GM10847 (cell line): ENCODE measurements around the gene ATXN10.

Experiments used
- POLR2A ChIP-seq: IDR thresholded peaks from 2 replicates; pipeline ENCODE4 v1.6.1; 2011; ENCODE audit not compliant: insufficient read length; ENCODE audit errors: extremely low read depth

The ATXN10 gene

DNA sequence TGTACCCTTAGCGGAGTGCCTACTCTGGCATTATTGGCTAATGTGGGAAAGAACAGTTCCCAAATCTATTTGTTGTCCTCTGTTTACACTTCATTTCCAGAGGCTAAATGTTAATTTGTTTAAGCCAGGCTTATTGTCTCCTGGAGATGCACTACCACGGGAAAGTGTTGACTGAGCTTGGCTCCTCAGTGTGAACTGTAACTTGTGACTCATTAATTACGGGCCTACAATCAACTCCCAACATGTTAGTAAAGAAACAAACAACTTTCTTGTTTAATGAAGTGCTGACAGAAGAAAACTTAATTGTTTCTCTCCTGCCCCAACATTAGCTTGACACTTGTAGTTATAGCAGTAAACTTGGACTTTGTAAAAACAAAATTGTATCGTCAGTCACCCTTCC lies 130.4 kb downstream of the ATXN10 start:
- no peak for TF ChIP-seq POLR2A

DNA sequence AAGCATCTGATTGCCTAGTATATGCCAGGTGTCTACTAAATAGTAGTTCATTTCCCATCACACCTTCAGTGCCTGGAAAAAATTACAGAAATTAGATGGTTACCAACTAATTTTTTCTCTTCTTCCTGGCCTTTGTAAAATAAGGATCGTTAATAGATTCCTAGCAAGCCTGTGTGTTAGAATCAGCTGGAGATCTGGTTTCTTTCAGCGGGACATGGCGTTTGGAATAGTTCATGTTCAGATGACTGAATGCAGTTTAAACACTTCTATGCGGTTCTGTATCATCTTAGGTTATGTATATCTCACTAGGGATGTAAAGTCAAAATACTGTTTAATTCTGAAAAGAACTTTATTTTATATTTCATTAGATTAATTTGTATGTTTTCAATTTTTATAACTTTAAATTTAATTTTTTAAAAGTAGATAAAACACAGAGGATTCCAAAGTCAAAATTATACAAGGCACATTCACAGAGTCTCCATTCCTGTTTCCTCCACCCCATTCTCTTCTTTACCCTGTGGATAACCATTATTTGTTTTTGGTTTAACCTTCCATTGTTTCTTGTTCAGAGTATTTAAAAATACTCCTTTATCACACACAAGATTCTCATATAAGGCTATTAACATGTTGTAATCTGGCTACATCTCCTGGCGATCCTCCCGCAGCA lies 132.8 kb downstream of the ATXN10 start:
- no peak for TF ChIP-seq POLR2A

DNA sequence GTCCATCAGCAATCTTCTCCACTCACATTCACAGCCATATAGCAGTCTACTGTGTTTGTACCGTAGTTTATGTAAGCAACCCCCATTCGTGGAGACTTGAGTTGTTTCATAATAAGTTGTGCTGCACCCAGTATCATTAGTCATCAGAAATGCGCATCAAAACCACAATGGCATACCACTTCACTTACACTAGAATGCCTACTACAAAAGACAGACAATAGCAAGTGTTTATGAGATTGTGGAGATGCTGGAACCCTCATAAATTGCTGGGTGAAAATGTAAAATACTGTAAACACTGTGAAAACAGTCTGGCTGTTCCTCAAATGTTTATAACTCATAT lies 133.3 kb downstream of the ATXN10 start:
- no peak for TF ChIP-seq POLR2A

DNA sequence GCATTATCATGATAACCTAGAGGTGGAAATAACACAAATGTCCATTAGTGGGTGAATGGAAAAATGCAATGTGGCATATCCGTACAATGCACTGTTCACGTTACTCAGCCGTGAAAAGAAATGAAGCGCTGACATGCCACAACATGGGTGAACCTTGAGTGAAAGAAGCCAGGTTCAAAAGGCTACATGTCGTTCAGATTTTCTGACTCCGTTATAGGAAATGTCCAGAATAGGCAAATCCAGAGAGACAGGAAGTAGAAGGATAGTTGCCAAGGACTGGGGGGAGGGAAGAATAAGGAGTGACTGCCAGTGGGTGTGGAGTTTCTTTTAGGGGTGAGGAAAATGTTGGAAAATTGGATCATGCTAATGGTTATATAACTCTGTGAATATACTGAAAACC lies 133.8 kb downstream of the ATXN10 start:
- no peak for TF ChIP-seq POLR2A

DNA sequence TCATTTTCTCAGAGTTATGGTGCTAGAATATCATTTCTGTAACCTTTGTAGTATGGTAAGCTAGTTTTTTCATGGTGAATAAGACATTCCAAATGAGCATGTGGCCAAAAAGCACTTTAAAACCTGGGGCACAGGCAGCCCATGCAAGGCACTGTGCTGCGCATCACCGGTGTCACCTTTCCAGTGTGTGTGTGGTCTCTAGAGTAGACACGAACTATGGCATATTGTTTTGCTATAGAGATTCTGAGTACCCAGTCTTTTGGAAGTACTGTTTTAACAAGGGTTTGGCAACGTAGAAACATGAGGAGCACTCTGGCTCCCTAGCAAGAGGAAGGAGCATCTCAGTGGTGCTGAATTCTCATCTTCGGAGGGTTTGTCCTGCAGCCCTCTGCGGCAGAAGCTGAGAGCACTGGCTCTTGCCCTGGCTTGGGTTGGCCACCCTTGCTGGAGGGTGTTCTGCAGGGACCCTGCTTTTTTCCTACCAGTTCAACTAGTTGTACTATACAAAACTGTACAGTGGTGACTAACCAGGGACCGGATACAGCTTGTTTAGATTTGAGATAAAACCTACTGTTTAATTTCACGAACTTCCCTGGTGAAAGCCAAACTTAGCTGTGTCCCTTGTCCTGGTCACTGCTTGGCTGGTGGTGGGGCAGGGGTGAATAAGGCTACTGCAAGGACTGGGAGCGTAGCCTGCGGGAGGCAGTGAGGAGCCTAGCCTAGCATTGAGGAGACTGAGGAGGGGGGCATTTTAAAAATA lies 135.7 kb downstream of the ATXN10 start:
- no peak for TF ChIP-seq POLR2A

DNA sequence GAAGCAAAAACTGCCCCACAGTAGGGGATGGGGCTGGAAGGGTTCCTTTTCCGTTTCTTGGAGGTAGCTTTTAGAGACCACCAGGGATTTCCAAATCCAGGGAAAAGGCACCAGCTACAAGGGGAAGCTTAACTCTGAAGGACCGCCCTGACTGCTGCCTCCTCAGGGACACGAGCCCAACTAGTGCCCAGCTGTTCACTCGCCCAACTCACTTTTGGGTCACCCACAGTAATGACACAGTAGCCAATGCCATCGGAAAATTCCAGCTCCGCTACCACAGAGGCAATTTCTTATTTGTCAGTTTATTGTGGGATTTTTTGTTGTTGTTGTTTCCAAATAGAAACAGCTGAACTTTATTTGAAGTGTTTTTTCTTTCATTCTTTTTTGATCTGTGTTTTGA lies 141.3 kb downstream of the ATXN10 start:
- no peak for TF ChIP-seq POLR2A

DNA sequence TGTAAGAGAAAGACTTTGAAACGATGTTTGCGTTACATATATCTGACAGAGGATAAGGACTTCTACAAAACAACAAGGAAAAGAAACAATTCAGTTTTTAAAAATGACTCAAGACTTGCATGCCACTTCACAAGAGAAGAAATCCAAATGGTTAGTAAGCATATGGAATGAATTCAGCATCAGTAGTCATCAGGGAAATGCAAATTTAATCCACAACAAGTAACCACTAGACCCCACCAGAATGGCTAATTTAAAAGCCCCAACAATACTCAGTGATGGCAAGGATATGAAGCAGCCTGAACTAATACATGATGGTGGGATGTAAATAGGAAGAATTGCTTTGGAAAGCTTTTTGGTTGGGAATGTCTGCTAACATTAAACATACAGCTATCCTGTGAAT lies 142.6 kb downstream of the ATXN10 start:
- no peak for TF ChIP-seq POLR2A

DNA sequence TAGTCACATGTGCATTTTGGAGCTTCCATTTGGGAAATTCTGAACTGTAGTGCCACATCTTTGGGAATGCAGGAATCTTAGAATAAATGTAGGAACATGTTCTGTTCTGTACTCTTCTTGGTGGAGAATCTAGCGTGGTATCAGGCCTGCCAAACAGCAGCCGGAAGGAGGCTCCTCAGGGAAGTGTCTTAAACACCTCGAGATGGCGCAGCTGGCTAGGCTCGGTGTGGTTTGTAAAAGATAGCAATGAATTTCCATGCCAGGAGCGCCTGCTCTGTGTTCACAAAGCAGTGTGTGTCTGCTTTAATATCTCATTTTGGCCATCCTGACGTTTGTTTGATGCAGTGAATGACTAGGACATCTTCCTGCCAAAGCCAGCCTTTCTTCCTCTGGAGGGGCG lies 145.1 kb downstream of the ATXN10 start:
- TF ChIP-seq POLR2A: no peak

DNA sequence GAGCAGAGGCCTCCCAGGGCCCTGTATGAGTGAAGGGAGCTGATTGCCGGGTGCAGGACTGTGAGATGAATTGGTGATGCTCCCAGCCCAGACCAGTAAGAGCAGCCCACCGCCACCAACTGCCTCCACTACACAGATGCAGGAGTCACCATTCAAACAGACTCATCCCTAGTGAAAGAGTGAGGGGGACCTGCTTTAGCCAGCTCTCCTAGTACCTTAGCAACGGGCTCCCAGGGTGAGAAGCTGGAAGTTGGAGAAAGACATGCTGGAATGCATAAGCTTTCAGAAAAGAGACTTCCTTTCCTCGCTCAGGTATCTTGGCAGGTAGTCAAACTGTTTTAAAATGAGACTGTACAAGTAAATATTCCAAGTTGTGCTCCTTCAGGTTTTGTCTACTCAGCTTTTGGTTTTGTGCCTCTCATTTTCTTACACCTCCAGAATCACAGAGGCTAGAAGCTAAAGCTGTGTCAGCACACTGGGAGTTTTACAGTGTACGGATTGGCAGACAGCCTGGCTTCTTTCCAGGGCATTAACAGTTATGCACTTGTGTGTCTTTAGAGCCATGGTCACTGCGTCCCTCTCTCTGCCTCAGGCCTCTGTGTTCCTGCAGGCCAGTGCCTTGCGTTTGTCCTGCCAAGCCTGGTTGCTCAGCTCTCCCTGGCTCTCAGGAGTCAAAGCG lies 146.2 kb downstream of the ATXN10 start:
- no peak for TF ChIP-seq POLR2A

DNA sequence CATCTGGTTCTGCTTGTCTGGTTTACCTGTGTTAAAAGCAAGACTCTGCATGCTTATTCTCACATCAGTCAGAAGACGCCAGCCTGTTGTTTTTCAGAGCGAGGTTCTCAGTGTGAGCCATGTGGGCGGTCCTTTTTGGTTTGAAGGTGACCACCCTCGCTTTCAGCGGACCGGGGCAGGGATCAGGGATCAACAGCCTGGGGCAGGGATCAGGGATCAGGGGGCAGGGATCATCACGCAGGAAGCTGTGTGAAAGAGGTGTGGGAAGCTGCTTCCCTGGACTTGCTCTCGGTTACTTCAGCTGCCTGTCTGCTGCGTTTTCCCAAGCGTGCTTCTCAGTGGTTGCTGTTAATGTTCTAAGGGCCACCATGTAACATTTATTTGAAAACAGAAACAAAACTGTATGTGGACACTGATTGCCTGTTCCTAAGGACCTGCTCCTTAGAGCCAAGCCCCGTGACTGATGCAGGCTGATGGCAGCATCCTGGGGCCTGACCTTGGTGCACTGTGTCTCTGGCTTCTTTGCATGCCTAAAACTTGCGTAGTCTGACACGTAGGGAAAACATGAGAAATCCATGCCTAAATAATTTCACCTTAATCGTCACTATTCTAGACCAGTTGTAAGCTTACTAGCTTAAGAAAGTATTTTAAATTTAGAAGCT lies 146.9 kb downstream of the ATXN10 start:
- no peak for TF ChIP-seq POLR2A

DNA sequence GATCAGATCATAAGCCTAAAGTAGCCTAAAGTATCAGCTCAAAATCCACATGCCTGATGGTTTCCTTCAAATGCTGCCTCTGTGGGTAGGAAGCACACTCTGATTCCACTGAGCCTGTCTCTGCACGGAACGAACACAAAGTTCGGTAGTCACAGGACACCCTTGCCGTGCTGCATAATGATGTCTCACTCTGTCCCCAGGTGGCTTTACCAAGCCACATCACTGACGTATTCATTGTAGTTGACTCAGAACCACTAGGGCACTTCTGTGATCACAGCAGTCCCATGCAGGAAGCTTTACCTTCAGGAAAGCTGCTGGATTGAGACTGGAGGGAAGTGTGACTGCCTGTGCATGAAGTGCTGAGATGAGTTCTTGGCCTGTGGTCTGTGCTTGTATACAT lies 147.7 kb downstream of the ATXN10 start:
- TF ChIP-seq POLR2A: no peak

DNA sequence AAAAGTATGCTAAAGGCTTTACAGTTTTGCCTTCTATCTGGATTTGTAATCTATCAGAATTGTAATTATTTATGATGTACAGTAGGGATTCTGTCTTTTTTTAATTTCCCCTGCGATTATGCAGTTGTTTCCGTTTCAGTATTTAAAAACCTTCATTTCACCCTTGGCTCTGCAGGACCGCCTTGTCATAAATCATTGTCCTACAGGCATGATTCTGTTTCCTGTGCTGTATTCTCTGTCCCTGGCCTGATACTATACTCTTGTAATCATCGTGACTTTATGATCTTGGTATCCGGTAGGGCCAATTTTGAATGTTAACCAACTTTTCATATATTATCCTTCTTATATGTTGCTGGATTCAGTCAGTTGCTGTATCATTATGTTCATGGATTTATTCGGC lies 151.7 kb downstream of the ATXN10 start:
- TF ChIP-seq POLR2A: no peak

DNA sequence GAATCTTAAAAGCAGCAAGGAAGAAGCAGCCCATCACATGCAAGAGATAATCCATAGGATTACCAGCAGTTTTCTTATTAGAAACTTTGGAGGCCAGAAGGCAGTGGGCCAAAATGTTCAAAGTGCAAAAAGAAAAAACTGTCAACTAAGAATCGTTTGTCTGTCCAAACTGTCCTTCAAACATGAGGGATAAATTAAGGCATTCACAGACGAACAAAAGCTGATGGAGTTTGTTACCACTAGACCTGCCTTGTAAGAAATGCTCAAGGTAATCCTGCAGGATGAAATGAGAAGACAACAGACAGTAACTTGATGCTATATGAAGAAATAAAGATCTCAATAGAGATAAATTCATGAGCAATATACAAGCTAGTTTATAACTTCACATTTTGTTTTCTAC lies 154.9 kb downstream of the ATXN10 start:
- TF ChIP-seq POLR2A: no peak

DNA sequence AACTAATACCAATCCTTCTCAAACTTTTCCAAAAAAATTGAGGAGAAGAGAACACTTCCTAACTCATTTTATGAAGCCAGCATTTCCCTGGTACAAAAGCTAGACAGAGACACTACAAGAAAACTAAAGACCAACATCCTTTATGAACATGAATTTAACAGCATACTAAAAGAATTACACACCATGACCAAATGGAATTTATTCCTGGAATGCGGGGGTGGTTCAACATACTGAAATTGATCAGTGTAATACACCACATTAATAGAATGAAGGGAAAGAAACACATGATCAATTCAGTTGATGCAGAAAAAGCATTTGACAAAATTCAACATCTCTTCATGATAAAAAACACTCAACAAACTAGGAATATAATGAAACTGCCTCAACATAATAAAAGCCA lies 157.2 kb downstream of the ATXN10 start:
- no peak for TF ChIP-seq POLR2A

DNA sequence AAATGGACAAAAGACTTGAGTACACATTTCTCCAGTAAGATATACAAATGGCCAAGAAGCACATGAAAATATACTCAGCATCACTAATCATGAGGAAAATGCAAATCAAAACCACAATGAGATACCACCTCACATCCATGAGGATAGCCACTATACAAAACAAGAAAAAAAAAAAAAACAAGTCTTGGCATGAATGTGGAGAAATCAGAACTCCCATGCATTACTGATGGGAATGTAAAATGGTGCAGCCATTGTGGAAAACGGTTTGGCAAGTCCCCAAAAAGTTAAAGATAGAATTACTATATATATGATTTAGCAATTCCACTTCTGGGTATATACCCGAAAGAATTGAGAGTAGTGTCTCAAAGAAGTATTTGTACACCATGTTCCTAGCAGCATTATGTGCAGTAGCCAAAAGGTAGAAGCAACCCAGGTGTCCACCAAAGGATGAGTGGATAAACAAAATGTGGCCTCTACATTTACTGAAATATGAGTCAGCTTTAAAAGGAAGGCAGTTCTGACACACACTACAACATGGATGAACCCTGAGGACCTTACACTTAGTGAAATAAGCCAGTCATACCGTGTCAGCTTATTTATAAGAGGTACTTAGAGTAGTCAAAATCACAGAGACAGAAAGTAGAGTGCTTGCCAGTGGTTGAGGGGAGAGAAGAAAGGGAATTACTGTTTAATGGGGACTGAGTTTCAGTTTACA lies 159.1 kb downstream of the ATXN10 start:
- TF ChIP-seq POLR2A: no peak
